ENCODE data around the gene ABCD2.
A peak's percentile ranks its signal among the peaks of the same experiment; 100 is the strongest.

- TF ChIP-seq SP1 (IDR thresholded peaks at IDR 0.05): no peak
- TF ChIP-seq, protein P1, sequence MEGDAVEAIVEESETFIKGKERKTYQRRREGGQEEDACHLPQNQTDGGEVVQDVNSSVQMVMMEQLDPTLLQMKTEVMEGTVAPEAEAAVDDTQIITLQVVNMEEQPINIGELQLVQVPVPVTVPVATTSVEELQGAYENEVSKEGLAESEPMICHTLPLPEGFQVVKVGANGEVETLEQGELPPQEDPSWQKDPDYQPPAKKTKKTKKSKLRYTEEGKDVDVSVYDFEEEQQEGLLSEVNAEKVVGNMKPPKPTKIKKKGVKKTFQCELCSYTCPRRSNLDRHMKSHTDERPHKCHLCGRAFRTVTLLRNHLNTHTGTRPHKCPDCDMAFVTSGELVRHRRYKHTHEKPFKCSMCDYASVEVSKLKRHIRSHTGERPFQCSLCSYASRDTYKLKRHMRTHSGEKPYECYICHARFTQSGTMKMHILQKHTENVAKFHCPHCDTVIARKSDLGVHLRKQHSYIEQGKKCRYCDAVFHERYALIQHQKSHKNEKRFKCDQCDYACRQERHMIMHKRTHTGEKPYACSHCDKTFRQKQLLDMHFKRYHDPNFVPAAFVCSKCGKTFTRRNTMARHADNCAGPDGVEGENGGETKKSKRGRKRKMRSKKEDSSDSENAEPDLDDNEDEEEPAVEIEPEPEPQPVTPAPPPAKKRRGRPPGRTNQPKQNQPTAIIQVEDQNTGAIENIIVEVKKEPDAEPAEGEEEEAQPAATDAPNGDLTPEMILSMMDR (IDR thresholded peaks at IDR 0.05; ENCODE audit: low read depth, low read length, missing input control): peak; percentile 33
- TF ChIP-seq RXRA (IDR thresholded peaks at IDR 0.05): no peak
- TF ChIP-seq, protein P2, sequence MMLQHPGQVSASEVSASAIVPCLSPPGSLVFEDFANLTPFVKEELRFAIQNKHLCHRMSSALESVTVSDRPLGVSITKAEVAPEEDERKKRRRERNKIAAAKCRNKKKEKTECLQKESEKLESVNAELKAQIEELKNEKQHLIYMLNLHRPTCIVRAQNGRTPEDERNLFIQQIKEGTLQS (IDR thresholded peaks at IDR 0.05): no peak
- peak in 1 of 2 donors; percentile 17 for TF ChIP-seq JUND (IDR thresholded peaks at IDR 0.05)
- no peak for TF ChIP-seq FOXA1 (IDR thresholded peaks at IDR 0.05)
- TF ChIP-seq MAX (IDR thresholded peaks at IDR 0.05): no peak
- TF ChIP-seq TAF1 (conservative IDR thresholded peaks at IDR 0.05): no peak
- TF ChIP-seq EGR1 (IDR thresholded peaks at IDR 0.05; ENCODE audit: low read depth in 2 of 2): no peak
- peak; percentile 65 to 68 for TF ChIP-seq RAD21 (IDR thresholded peaks at IDR 0.05)
- TF ChIP-seq ZBTB33 (IDR thresholded peaks at IDR 0.05): no peak
- no peak for TF ChIP-seq GABPA (IDR thresholded peaks at IDR 0.05 in 1 of 2, conservative IDR thresholded peaks at IDR 0.05 in 1 of 2)
- no peak for TF ChIP-seq YY1 (IDR thresholded peaks at IDR 0.05)
- TF ChIP-seq, protein P3, sequence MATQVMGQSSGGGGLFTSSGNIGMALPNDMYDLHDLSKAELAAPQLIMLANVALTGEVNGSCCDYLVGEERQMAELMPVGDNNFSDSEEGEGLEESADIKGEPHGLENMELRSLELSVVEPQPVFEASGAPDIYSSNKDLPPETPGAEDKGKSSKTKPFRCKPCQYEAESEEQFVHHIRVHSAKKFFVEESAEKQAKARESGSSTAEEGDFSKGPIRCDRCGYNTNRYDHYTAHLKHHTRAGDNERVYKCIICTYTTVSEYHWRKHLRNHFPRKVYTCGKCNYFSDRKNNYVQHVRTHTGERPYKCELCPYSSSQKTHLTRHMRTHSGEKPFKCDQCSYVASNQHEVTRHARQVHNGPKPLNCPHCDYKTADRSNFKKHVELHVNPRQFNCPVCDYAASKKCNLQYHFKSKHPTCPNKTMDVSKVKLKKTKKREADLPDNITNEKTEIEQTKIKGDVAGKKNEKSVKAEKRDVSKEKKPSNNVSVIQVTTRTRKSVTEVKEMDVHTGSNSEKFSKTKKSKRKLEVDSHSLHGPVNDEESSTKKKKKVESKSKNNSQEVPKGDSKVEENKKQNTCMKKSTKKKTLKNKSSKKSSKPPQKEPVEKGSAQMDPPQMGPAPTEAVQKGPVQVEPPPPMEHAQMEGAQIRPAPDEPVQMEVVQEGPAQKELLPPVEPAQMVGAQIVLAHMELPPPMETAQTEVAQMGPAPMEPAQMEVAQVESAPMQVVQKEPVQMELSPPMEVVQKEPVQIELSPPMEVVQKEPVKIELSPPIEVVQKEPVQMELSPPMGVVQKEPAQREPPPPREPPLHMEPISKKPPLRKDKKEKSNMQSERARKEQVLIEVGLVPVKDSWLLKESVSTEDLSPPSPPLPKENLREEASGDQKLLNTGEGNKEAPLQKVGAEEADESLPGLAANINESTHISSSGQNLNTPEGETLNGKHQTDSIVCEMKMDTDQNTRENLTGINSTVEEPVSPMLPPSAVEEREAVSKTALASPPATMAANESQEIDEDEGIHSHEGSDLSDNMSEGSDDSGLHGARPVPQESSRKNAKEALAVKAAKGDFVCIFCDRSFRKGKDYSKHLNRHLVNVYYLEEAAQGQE (IDR thresholded peaks at IDR 0.05): no peak
Measured at GRCh38 chr12:39587225-39587624, 32.4 kb downstream of the ABCD2 start.

Data from liver (tissue), 3 donors.